ENCODE results near the gene MYO1D.

MYO1D gene

DNA sequence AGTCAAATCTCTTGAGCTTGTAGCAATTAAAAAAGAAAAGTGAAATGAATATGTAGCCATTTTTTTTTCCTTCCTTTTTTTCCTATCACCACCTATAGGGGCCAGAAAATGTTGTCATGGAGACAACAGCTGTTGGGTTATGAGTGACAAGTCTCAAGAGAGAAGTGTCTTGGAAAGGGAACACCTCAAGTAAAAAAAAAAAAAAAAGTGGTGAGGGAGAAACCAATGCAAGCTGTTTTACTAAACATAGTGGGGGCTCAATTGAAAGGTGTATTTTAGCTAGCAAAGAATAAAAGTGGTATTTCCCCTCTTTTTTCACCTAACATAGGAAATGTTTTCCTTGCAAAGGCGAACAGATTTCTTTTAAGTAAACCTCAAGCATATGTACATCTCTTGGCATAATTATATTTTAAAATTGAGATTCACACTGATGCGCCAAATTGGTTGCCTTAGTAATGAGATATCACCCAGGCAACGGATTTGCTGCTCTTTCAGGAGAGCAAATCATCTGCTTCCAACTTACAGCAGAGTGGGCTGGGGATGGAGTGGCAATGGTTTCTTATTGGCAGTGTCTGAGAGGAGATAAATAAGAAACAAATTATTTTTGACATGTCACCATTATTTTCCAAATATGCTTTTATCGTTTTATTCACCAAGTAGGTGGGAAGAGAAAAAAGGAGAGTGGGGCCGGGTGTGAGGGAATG, 183.6 kb downstream of the MYO1D start:
- Histone ChIP-seq H3K27ac (ENCODE audit: low read length) (no peak overlapping the region), H3K9me2 (replicated peaks; ENCODE audit: insufficient read depth, low read length) (no peaks in the 10 kb centered on the region), H2AFZ (ENCODE audit: low read length) (no peak overlapping the region), H3K4me3 (ENCODE audit: low read length) (no peak overlapping the region), H3K9ac (ENCODE audit: low read length) (no peak overlapping the region), H3K4me2 (ENCODE audit: low read depth, low read length) (no peak overlapping the region), H3K36me3 (replicated peaks; ENCODE audit: insufficient read depth, low read length) (no peaks in the 10 kb centered on the region), H3K27me3 (replicated peaks; ENCODE audit: insufficient read depth, low read length) (no peaks in the 10 kb centered on the region), H3K4me1 (ENCODE audit: low read length) (no peaks in the 10 kb centered on the region), H3F3A (ENCODE audit: insufficient read depth, low read length) (no peaks in the 10 kb centered on the region), H3K9me3 (replicated peaks; ENCODE audit: insufficient read depth, low read length) (no peaks in the 10 kb centered on the region), H4K20me1 (ENCODE audit: insufficient read depth, low read length) (no peaks in the 10 kb centered on the region), H3K79me2 (ENCODE audit: low read length) (no peaks in the 10 kb centered on the region)
- TF ChIP-seq, protein P1, sequence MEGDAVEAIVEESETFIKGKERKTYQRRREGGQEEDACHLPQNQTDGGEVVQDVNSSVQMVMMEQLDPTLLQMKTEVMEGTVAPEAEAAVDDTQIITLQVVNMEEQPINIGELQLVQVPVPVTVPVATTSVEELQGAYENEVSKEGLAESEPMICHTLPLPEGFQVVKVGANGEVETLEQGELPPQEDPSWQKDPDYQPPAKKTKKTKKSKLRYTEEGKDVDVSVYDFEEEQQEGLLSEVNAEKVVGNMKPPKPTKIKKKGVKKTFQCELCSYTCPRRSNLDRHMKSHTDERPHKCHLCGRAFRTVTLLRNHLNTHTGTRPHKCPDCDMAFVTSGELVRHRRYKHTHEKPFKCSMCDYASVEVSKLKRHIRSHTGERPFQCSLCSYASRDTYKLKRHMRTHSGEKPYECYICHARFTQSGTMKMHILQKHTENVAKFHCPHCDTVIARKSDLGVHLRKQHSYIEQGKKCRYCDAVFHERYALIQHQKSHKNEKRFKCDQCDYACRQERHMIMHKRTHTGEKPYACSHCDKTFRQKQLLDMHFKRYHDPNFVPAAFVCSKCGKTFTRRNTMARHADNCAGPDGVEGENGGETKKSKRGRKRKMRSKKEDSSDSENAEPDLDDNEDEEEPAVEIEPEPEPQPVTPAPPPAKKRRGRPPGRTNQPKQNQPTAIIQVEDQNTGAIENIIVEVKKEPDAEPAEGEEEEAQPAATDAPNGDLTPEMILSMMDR (IDR thresholded peaks at IDR 0.05; ENCODE audit: low read length), result no peak
- TF ChIP-seq EZH2phosphoT487 (IDR thresholded peaks at IDR 0.05; ENCODE audit: low read length) (no peak), EZH2 (optimal IDR thresholded peaks at IDR 0.05; ENCODE audit: low read depth, low read length) (no peak)
- no peak for DNase-seq

DNA sequence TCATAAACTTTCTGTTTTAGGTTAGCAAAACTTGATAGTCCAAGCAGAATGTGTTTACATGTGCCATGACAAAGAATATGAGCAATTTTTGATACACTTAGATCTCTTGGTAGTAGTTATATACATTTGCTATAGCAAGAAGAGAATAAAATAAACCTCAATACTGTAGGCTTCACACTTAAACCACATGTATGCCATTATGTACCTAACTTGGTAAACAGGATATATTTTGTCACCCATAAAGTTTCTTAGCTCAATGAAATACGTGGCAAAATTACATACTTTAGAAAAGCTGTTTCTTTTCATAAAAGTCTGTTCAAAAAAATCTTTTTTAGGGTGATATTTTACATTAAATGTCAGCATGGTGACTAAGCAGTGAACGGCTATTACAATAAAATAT, 184.7 kb downstream of the MYO1D start:
- Histone ChIP-seq H3K9me3 (replicated peaks; ENCODE audit: insufficient read depth, low read length) (no peaks in the 10 kb centered on the region), H3K4me2 (ENCODE audit: low read depth, low read length) (no peak overlapping the region), H4K20me1 (ENCODE audit: insufficient read depth, low read length) (no peaks in the 10 kb centered on the region), H3K4me1 (ENCODE audit: low read length) (no peaks in the 10 kb centered on the region), H3K4me3 (ENCODE audit: low read length) (no peak overlapping the region), H3K9ac (ENCODE audit: low read length) (no peak overlapping the region), H3F3A (ENCODE audit: insufficient read depth, low read length) (no peaks in the 10 kb centered on the region), H3K27me3 (replicated peaks; ENCODE audit: insufficient read depth, low read length) (no peaks in the 10 kb centered on the region), H3K79me2 (ENCODE audit: low read length) (no peaks in the 10 kb centered on the region), H3K9me2 (replicated peaks; ENCODE audit: insufficient read depth, low read length) (no peaks in the 10 kb centered on the region), H3K27ac (ENCODE audit: low read length) (no peak overlapping the region), H3K36me3 (replicated peaks; ENCODE audit: insufficient read depth, low read length) (no peaks in the 10 kb centered on the region), H2AFZ (ENCODE audit: low read length) (no peak overlapping the region)
- TF ChIP-seq EZH2 (optimal IDR thresholded peaks at IDR 0.05; ENCODE audit: low read depth, low read length) (no peak), EZH2phosphoT487 (IDR thresholded peaks at IDR 0.05; ENCODE audit: low read length) (no peak)
- TF ChIP-seq, protein P1 (IDR thresholded peaks at IDR 0.05; ENCODE audit: low read length), result no peak
- DNase-seq, result no peak

DNA sequence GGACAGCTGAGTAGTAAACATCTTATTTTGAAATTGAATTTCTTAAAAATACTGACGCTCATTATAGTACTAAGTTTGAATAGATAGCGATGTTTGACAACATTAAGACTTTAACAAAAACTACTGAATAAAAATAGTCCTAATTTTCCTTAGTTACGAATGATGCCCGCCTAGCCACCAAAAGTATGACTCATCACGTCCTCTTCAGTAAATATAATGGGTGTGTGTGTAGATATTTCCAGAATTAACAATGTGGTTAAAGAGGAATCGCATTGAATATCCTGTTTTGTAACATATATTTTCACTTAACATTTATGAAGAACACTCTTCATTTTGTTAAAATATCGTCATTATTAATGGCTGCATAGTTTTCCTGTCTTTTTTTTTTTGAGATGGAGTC, 187.6 kb downstream of the MYO1D start:
- Histone ChIP-seq H3K4me1 (ENCODE audit: low read length) (no peaks in the 10 kb centered on the region), H4K20me1 (ENCODE audit: insufficient read depth, low read length) (no peaks in the 10 kb centered on the region), H3K4me3 (ENCODE audit: low read length) (no peak overlapping the region), H3K9me2 (replicated peaks; ENCODE audit: insufficient read depth, low read length) (no peaks in the 10 kb centered on the region), H2AFZ (ENCODE audit: low read length) (no peak overlapping the region), H3K4me2 (ENCODE audit: low read depth, low read length) (no peak overlapping the region), H3K9ac (ENCODE audit: low read length) (no peak overlapping the region), H3K27ac (ENCODE audit: low read length) (no peak overlapping the region), H3K79me2 (ENCODE audit: low read length) (no peaks in the 10 kb centered on the region), H3F3A (ENCODE audit: insufficient read depth, low read length) (no peaks in the 10 kb centered on the region), H3K9me3 (replicated peaks; ENCODE audit: insufficient read depth, low read length) (no peaks in the 10 kb centered on the region), H3K27me3 (replicated peaks; ENCODE audit: insufficient read depth, low read length) (no peaks in the 10 kb centered on the region), H3K36me3 (replicated peaks; ENCODE audit: insufficient read depth, low read length) (no peaks in the 10 kb centered on the region)
- no peak for DNase-seq
- TF ChIP-seq EZH2phosphoT487 (IDR thresholded peaks at IDR 0.05; ENCODE audit: low read length) (no peak), EZH2 (optimal IDR thresholded peaks at IDR 0.05; ENCODE audit: low read depth, low read length) (no peak)
- TF ChIP-seq, protein P1 (IDR thresholded peaks at IDR 0.05; ENCODE audit: low read length), result no peak

Measured in MM.1S (cell line).